Omental fat pad (tissue), 4 donors: ENCODE data around the gene GNG13. TPM values are rescaled to one million over a fixed set of nuclear protein-coding genes. Genes with fewer than 3 reads are reported as not detected.

ENCODE experiments used
- ATAC-seq: fragments of 150-250 bp; one replicate; pipeline ENCODE4 v1.9.1; 2016; ENCODE audit warnings: mild to moderate bottlenecking, moderate library complexity; ENCODE audit not compliant: low FRiP score
- DNase-seq: peaks from one replicate; pipeline ENCODE4 v3.0.0-alpha.2; 2019; ENCODE audit warnings: low spot score
- total RNA-seq, 4 donors: library from RNA; depleted of rRNA; stranded (reverse); fragments of >200 nt; gene quantifications; one replicate each; pipeline ENCODE4 v1.1.0, GENCODE V29; 2016
- TF ChIP-seq, protein P1 (sequence below), 3 donors: fragments of 450-650 bp; IDR thresholded peaks; one replicate each; pipeline ENCODE4 v1.5.1; 2016 to 2017; ENCODE audit warnings: antibody characterized with exemption in 3 of 3, mild to moderate bottlenecking in 3 of 3, moderate library complexity in 2 of 3

Gene GNG13
- total RNA-seq, 4 donors from 2014 or later = not detected

DNA sequence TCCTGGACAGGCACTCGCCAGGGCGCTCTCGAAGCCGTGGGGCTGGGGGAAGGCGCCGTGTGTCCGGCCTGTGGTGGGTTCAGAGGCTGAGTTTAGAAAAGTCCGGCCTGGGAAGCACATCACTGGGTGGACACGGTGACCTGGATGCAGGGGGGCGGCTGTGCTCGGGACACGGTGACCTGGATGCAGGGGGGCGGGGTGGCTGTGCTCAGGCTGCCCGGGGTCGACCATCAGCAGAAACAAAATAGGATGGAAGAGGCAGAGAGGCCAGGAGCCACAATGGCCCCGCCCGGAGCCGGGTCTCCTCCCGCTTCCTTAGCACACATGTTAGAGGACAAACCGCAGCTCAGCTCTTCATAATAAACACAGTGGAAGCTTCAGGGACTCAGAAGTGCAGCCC, 43.2 kb upstream of the GNG13 start:
- TF ChIP-seq, protein P1, sequence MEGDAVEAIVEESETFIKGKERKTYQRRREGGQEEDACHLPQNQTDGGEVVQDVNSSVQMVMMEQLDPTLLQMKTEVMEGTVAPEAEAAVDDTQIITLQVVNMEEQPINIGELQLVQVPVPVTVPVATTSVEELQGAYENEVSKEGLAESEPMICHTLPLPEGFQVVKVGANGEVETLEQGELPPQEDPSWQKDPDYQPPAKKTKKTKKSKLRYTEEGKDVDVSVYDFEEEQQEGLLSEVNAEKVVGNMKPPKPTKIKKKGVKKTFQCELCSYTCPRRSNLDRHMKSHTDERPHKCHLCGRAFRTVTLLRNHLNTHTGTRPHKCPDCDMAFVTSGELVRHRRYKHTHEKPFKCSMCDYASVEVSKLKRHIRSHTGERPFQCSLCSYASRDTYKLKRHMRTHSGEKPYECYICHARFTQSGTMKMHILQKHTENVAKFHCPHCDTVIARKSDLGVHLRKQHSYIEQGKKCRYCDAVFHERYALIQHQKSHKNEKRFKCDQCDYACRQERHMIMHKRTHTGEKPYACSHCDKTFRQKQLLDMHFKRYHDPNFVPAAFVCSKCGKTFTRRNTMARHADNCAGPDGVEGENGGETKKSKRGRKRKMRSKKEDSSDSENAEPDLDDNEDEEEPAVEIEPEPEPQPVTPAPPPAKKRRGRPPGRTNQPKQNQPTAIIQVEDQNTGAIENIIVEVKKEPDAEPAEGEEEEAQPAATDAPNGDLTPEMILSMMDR (IDR thresholded peaks at IDR 0.05) = no peak
- DNase-seq = no peak
- no peak for ATAC-seq

DNA sequence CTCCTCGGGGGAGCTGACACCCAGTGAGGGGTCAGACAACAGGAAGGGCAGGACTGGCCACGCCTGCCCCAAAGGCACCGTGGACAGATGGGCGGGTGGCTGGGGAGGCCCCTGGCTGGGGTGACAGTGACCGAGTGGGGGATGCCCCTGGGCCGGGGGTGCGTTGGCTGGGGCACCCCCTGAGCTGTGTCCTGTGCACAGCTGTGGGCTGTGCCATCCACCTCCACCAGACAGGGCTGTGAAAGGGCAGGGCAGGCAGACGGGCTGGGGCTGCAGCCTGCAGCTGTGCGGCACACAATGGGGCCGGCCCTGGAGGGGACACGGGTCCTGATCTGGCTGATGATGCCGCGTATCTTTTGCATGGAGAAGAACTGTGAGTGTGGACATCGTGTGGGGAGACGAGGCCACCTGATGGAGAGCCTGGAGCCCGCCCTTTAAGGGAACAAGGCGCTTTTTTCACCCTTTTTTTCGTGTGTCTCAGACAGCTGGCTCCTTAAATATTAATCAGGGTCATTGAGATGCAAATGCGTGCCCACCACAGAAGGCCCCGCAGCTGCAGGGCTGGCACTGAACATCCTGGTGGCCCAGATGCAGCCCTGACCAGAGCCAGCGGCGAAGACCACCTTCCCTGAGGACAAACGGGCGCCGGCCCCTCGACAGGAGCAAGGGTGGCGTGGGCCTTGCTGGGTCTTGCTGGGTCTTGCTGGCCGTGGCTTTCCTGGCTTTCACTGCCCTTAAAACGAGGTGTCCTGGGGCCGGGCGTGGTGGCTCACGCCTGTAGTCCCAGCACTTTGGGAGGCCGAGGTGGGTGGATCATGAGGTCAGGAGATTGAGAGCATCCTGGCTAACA, 42.4 kb upstream of the GNG13 start:
- DNase-seq (no peak), ATAC-seq (no peak)
- TF ChIP-seq, protein P1 (IDR thresholded peaks at IDR 0.05) = no peak

DNA sequence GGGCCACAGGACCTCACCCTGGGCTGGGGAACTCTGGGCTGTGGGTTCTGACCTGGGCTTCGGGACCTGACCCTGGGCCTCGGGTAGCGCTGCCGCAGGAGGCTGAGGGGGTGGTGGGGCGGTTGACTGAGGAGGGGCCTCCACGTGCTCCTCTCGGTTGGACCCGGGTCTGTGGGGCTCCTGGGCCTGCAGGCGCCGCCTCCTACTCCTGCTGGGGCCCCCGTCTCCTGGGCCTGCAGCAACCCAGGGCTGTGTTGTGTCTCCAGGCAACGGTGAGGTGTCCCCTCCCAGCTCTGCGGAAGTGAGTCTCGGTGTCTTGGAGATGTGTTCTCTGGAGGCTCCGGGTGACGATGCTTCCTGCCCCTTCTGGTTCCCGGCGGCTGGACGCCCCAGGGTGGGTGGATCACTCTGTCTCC, 41.5 kb upstream of the GNG13 start:
- ATAC-seq (no peak), DNase-seq (no peak)
- TF ChIP-seq, protein P1 (IDR thresholded peaks at IDR 0.05) = no peak

DNA sequence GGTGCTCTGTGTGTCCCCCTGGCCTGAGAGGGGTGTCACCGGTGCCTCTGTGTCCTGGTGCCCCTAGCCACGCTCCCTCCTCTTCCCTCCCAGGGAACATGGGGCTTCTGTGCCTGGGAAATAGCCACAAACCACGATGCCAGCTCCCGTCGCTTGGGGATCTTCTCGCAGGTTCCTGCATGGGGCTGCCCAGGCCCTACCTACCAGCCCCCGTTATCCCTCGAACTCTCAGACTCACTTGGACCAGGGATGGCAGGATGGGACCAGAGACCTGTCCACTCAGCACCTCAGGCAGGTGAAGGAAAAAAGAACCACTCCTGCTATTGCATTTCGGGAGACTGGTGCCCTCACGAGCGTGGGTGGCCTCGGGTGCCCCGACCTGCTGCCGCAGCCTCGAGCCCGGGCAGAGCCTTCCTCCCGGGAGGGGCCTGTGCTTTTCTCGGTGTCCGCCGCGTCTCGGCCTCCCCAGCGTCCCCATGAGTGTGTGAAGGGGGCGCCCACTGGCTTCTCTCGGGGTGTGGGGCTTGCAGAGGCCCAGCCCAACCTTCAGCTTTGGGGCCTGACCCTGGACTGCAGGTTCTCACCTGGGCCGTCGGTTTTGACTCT, 41.0 kb upstream of the GNG13 start:
- ATAC-seq (no peak), DNase-seq (no peak)
- TF ChIP-seq, protein P1 (IDR thresholded peaks at IDR 0.05) = no peak

DNA sequence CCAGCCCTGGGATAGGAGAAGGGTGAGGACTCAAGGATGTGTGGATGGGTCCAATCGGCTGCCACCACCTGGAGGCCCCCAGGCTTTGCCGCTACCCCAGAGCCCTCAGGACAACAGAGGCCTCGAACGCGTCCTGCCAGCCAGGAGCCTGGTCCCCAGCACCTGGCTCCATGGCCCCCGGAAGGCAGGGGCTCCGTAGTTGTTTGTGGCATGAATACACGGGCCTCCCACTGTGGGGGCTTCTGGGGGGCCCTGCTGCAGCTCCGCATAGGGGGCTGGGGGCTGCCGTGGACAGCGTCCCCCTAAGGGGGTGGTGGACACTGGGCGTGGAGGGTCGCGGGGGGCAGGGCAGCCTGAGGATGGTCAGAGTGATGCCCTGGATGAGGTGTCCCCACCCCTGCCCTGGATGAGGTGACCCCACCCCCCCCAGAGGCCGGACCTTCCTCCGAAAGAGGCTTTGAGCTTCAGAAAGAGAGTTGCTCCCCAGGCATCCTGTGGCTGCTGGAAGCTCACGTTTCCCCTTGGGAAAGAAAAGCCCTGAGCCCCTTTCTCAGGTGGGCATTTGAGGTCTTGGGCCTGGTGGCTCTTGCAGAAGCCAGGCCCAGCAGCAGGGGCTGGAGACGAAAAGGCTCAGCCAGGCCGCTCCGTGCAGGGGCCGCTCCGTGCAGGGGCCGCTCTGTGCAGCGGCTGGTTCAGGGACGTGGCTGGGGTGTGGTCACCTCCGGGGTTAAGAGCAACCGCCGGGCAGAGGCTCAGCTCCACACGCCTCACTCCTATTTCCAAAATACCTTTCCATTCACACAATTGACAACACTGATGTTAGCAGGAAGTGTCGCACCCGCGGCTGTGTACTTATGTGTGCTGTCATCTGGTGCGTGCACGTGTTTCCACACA, 40.3 kb upstream of the GNG13 start:
- DNase-seq (no peak), ATAC-seq (no peak)
- TF ChIP-seq, protein P1 (IDR thresholded peaks at IDR 0.05) = no peak

DNA sequence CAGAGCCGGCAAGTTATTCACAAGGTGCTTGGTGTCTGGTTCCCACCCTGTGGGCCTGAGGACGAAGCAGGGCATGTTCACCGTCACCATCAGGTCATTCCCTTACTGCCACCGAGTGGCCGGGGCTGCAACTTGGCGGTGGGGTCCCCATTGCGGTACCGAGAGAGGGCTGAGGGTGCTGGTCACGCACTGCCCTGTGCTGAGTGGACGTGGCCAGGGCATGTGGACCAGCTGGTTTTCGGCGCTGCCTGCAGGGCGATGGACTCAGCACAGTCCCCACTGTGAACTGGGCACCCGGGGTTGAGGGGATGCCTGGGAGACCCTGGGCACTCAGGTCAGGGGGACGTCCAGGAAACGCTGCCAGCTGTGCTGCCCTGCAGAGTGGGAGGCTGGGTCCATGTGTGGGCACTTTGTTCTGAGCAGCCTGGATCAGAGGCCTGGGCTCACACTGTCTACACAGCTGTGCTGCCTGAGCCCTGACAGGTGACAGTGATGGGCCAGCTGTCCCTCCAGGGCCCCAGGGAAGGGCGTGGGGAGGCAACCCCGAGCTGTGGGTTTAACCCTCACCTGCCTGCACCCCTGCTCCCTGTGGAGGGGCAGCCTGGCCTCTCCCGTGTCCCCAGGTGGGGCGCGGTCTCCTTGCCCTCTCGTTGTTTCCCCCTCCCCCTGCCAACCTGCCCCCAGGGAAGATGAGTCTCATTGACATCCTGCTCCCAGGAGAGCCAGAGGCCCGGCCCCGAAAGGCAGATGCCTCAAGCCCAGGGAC, 39.3 kb upstream of the GNG13 start:
- TF ChIP-seq, protein P1 (IDR thresholded peaks at IDR 0.05) = no peak

More for the DNA sequence above, 39.3 kb upstream of the GNG13 start:
- ATAC-seq (no peak), DNase-seq (no peak)
